Measurements from ENCODE around the gene WNT2. TPM values are rescaled to one million over a fixed set of nuclear protein-coding genes. Genes with fewer than 3 reads are reported as not detected.

The WNT2 gene
- total and polyA plus RNA-seq, 12 donors: 0.07 to 1.4 (median 0.16) TPM; not detected in 3

- DNase-seq (no peak), ATAC-seq (no peak)
- no peaks in the 10 kb centered on the region for H3K4me1 ChIP-seq
- H3K27me3 ChIP-seq: peaks cover 0 to 4% (median 0%) of the 10 kb centered on the region in 7 donors
- WGBS, 2 donors: 92 to 95% methylated on average over 5 of the region's 5 CpGs
- no peaks in the 10 kb centered on the region for H3K36me3 ChIP-seq
- H3K9me3 ChIP-seq: no peaks in the 10 kb centered on the region
- no peak overlapping the region for H3K4me3 ChIP-seq
- intact Hi-C loops (cut with DNase I): no loop called here
- no peak for TF ChIP-seq CTCF (IDR thresholded peaks at IDR 0.05)
- no peak overlapping the region for H3K27ac ChIP-seq
Observed at GRCh38 chr7:117284692-117285091, 38.2 kb downstream of the WNT2 start.

- H3K36me3 ChIP-seq: no peaks in the 10 kb centered on the region
- no peak overlapping the region for H3K4me3 ChIP-seq
- no peak overlapping the region for H3K27ac ChIP-seq
- H3K4me1 ChIP-seq: no peaks in the 10 kb centered on the region
- no peaks in the 10 kb centered on the region for H3K9me3 ChIP-seq
- H3K27me3 ChIP-seq: no peaks in the 10 kb centered on the region
- 86 to 91% methylated on average over 6 of the region's 6 CpGs for WGBS, 2 donors
- TF ChIP-seq CTCF (IDR thresholded peaks at IDR 0.05): no peak
- ATAC-seq (no peak), DNase-seq (no peak)
- intact Hi-C loops (cut with DNase I): no loop called here
Observed at GRCh38 chr7:117283779-117284178, 39.1 kb downstream of the WNT2 start.

- H3K27me3 ChIP-seq: no peaks in the 10 kb centered on the region
- intact Hi-C loops (cut with DNase I): no loop called here
- ATAC-seq: no peak
- no peak overlapping the region for H3K4me3 ChIP-seq
- H3K36me3 ChIP-seq: no peaks in the 10 kb centered on the region
- no peak for DNase-seq
- 64 to 70% methylated on average over 3 of the region's 3 CpGs for WGBS, 2 donors
- no peak overlapping the region for H3K27ac ChIP-seq
- H3K4me1 ChIP-seq: no peaks in the 10 kb centered on the region
- no peaks in the 10 kb centered on the region for H3K9me3 ChIP-seq
- TF ChIP-seq CTCF (IDR thresholded peaks at IDR 0.05): no peak
Observed at GRCh38 chr7:117283371-117283770, 39.5 kb downstream of the WNT2 start.

- TF ChIP-seq CTCF (IDR thresholded peaks at IDR 0.05): no peak
- no peak for DNase-seq
- whole genome bisulfite sequencing, 2 donors: 22 to 28% methylated on average over 1 of the region's 1 CpG
- H3K27ac ChIP-seq: no peak overlapping the region
- no peaks in the 10 kb centered on the region for H3K36me3 ChIP-seq
- H3K4me3 ChIP-seq: no peak overlapping the region
- ATAC-seq: no peak
- H3K27me3 ChIP-seq: peaks cover 0 to 5% (median 0%) of the 10 kb centered on the region in 7 donors
- H3K9me3 ChIP-seq: no peaks in the 10 kb centered on the region
- H3K4me1 ChIP-seq: no peaks in the 10 kb centered on the region
- intact Hi-C loops (cut with DNase I): no loop called here
Observed at GRCh38 chr7:117282239-117282812, 40.5 kb downstream of the WNT2 start.

All from heart right ventricle (tissue), 16 donors.